ENCODE data around the gene PECR. TPM values are rescaled to one million over a fixed set of nuclear protein-coding genes. Genes with fewer than 3 reads are reported as not detected.

PECR gene
- 6.4 TPM for polyA plus RNA-seq (ENCODE audit: insufficient read length)

DNA sequence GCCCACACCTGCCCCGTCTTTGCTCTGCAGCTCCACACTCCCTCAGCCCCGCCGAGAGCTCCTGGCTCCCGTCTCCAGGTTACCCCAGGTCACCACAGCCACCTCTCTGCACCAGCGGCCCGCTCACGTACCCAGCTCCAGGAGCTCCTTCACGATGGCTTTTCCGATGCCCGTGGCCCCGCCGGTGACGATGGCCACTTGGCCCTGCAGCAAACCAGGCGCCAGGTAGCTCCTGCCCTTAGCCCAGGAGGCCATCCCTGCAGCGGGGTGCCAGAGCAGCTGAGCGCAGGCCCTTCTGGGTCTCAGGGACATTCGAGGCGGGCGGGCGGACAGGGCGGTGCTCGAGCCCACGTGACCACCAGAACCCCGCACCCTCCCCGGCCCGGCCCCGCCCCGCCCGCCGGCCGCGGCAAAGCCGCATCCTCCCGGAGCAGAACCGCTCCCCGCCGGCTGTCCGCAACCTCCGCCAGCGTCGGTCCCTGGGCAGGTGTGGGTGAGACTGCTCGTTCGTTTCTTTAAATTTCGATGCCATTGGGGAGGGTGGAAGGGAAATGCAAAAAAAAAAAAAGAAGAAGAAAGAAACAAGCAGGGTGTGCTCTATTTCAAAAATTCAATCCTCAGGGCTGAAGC lies at the start of gene PECR, which contains the start of gene TMEM169:
Gene PECR, minus strand, starts transcription at position 323 of the 630 bp plus-strand sequence. Its CDS starts 68 bp downstream, at position 255.
Gene TMEM169, plus strand, starts transcription at position 433 of the 630 bp plus-strand sequence. CDS start 14,045 bp downstream, outside the sequence.
- DNase-seq (ENCODE audit: low read depth), result no peak

DNA sequence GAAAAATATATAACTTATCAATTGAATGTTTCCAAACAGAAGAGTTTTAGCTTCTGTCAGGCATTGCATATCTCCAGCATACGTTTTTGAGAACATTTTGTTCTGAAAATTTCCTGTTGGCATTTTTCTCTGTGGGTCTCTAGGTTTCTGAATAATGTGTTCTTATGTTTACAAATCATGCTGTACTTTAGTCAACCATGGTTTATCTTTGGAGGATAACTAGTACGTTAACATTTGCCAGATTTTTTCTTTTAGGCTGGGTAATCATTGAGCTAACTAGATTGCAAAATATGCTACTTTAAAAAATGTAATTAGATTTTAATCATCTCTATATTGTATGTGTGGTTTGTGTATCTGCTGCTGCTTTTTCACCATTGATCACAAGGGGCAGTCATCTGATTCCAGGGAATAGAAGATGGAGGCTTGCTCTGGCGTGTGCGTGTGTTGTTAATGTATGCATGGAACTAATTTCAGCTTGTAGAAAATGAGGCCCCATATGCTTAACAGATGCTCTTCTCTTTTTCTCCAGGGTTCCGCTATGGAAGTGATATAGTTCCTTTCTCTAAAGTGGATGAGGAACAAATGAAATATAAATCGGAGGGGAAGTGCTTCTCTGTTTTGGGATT lies 48.9 kb upstream of the PECR start:
- DNase-seq (ENCODE audit: low read depth), result no peak

DNA sequence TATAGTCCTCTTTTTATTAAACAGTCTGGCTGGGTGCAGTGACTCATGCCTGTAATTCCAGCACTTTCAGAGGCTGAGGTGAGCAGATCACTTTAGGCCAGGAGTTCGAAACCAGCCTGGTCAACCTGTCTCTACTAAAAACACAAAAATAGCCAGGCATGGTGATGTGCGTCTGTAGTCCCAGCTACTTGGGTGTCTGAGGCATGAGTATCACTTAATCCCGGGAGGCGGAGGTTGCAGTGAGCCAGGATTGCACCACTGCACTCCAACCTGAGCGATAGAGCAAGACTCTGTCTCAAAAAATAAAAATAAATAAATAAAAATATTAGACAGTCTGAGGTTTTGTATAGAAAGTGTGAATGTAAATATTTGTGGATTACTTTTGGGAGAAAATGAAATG lies 45.3 kb upstream of the PECR start:
- no peak for DNase-seq (ENCODE audit: low read depth)

DNA sequence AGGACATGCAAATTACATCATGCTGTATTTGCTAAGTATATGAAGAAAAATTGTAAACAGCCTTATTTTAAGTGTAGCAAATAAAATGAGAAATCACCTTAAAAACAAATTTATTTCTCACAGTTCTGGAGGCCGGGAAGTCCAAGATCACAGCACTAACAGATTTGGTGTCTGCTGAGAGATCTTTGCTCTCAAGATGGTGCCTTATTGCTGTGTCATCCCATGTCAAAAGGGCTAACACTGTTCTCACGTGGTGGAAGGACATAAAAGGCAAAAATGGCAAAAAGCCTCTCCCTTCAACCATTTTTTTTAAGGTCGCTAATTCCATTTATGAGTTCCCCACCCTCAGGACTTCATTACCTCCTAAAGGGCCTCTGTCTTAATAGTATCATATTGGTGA lies 39.6 kb upstream of the PECR start:
- no peak for DNase-seq (ENCODE audit: low read depth)

DNA sequence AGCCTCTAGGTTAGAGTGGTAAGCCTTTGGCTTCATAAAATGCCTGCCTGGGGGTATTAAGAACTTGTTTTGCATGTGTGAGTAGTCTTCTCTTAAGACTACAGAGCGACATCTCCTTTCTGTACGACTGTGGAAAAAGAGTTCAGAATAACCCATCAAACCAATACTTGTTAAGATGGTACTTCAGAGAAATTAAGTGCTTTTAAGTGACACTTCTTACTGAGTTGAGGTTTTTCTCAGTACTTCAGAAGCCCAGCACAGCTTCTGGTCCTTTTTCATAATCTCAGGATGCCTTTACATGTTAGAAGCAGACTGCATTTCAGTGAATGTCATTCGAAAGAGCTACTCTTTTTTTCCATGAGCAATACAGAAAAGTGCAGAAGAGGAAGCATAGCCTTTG lies 38.4 kb upstream of the PECR start:
- no peak for DNase-seq (ENCODE audit: low read depth)

DNA sequence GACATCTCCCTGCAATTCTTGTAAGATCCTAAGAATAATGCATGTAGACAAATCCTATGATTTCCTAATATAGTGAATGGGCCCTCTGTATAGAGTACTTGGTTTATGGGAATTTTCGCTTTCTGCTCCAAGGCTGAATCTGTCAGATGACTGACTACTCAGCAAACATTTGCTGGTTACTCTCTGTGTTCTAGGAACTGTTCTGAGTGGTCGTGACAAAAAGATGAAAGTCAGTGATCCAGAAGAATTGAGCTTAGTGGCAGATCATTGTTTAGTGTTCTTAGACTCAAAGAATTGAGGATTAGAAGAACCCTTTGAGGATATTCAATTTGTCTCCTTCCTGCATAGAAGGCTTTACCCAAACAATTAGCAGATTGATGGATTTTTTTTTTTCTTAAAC lies 37.5 kb upstream of the PECR start:
- no peak for DNase-seq (ENCODE audit: low read depth)

DNA sequence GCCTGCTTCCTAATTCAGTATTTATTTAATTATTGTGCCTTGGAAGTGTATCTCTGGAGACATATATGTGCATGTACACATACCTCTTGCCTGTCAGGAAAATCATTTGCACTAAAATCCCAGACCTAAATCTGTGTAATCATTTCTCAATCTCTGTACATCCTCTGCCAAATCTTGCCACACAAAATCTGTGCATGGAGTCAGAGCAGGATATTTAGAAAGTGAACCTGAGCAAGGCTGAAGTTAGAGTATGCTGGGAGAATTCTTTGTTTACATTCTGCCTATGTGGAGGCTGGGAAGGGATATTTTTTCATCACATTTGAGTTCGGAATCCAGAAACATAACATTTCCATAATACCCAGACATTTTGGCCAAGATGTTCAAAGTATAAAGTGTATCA lies 36.9 kb upstream of the PECR start:
- no peak for DNase-seq (ENCODE audit: low read depth)

DNA sequence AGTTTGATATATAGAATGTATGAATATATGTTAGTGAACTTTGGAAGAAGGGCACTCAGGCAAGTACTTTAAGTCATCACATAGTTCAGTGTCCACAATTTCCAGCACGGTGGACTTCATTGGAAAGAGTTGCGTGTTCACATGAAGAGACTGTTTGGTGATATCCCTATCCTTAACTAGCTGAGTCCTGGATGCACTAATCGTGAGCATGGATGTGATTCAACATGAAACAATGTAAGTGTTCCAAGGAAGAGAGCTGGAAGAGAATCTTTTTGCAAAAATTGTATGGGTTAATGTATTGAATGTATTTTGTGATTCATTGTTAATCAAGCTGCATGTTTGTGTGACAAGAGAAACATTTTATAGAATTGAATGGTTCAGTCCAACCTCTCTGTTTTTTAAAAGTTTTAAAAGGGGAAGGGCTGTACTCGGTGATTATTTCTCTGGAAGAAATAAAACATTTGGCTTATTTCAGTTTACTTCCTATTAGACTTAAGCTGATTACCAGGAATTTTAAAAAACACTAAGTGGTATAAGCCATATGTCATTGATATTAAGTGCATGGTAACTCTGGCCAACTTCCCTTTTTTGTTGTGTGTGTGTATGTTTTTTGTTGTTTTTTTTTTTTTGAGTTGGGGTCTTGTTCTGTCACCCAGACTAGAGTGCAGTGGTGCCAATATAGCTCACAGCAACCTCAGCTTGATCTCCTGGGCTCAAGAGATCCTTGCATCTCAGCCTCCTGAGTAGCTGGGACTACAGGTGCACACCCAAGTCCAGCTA lies 36.1 kb upstream of the PECR start:
- no peak for DNase-seq (ENCODE audit: low read depth)

DNA sequence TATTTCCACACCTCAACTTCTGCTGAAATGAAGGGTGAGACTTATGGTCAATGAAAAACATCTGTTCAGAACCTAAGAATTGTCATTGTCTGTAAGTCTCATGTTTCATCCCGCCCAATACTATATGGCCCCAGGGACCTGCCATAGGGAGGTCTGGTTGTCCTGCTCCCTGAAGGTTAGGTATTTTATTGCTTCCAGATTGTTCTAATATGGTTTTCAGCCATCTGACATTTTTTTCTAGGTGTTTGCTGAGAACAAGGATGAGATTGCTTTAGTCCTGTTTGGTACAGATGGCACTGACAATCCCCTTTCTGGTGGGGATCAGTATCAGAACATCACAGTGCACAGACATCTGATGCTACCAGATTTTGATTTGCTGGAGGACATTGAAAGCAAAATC lies 34.8 kb upstream of the PECR start:
- DNase-seq (ENCODE audit: low read depth), result no peak

DNA sequence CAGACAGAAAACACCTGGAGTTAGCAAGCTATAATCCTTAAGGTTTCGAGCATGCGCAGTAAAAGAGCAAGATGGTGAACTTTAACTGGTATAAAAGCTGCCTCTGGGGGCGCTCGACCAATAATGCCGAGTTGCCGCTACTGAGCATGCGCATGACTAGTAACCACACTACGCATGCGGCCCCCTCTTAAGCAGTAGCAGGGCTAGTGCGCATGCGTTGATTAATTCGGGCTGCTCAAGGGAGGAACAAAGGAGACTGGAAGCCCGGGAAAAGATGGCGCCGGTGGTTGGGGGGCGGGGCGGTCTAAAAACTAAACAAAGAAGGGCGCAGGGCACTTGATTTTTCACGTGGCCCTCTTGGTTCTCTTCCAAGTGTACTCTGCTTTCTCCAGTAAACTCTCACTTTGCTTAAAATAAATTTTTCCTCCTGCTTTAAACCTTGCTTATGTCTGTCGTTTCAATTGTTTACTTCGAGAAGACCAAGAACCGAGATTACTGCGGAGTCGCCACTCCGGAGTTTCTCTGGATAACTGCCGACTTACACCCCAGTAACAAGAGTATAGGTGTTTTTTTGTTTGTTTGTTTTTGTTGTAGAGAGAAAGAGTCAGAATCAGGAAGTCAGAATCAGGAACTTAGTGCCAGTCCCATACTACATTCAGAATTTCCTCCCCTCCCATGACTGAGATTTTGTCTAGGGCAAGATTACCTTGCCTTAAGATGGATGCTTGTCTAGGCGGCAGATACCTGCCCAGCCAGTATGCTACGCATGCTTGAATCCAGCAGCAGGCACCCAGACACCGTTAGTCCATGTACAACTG lies 33.3 kb upstream of the PECR start:
- DNase-seq (ENCODE audit: low read depth), result peak; percentile 98

DNA sequence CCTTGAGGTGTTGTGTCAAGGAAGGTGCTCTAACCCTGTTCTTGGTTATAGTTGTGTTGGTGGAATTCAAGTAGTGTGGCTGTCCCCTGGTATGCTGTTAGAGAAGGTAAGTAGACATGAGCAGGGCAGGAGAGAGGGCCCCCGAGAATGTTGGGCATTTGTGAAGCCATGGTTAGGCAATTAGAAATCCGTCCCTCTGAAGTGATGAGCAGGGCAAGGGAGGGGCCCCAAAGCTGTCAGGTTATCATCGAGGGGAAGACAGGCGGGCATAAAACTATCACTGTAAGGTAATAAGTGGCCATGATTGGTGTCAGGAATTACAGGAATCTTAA lies 32.7 kb upstream of the PECR start:
- no peak for DNase-seq (ENCODE audit: low read depth)

DNA sequence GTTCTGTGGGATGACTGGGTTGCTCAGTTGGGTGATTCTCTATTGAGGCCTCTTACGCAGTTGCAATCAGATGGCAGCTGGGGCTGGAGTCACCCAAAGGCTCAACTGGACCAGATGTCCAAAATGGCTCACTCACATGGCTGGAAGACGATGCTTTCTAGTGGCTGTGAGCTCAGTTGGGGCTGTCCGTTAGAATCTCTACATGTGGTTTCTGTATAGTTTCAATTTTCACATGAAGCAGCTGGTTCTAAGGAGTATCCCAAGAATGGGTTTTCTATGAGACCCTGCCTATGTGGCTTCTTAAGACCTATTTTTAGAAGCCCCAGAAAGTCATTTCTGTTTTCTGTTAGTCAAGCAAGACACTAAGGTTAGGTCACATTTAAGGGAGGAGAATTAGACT lies 32.0 kb upstream of the PECR start:
- no peak for DNase-seq (ENCODE audit: low read depth)

DNA sequence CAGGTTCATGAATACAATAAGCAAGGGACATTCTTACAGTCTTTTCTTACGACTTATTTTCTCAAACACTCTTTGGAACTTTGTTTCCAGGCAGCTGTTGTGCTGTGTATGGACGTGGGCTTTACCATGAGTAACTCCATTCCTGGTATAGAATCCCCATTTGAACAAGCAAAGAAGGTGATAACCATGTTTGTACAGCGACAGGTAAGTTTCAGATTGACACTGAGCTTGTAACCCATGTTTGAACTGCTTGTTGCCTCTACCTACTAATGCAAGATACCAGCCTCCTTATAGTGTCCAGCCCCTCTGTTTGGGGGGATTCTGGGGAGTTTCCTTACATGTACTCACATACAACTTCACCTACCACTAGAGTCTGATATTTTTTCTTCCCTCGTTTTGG lies 31.3 kb upstream of the PECR start:
- DNase-seq (ENCODE audit: low read depth), result no peak

DNA sequence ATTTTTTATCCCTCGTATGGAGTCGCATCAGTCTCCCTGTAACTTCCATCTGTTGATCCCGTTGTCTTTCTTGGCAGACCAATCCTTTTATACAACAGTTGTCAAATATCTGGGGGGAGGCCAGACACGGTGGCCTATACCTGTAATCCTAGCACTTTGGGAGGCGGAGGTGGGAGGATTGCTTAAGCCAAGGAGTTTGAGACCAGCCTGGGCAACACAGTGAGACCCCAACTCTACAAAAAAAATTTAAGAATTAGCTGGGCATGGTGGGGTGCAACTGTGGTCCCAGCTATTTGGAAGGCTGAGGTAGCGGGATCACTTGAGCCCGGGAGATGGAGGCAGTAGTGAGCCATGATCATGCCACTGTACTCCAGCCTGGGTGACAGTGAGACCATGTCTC lies 29.5 kb upstream of the PECR start:
- DNase-seq (ENCODE audit: low read depth), result no peak

DNA sequence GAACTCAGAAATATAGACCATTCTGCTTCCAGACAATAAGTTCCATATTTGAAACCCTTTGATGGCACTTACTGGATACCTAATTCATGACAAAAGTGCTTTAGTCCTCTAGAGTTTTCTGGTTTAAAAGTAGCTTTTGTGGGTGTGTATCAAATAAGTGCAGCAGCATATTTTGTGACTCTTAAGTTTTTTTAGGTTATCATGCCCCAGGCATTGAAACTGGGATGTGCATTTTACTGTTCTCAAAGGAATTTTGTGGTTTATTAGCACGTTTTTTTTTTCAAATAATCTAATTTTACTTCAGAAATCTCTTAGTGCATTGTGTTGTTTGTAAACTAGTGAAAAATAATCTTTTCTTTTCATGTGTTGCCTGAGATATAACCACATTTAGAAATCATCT lies 29.0 kb upstream of the PECR start:
- no peak for DNase-seq (ENCODE audit: low read depth)

DNA sequence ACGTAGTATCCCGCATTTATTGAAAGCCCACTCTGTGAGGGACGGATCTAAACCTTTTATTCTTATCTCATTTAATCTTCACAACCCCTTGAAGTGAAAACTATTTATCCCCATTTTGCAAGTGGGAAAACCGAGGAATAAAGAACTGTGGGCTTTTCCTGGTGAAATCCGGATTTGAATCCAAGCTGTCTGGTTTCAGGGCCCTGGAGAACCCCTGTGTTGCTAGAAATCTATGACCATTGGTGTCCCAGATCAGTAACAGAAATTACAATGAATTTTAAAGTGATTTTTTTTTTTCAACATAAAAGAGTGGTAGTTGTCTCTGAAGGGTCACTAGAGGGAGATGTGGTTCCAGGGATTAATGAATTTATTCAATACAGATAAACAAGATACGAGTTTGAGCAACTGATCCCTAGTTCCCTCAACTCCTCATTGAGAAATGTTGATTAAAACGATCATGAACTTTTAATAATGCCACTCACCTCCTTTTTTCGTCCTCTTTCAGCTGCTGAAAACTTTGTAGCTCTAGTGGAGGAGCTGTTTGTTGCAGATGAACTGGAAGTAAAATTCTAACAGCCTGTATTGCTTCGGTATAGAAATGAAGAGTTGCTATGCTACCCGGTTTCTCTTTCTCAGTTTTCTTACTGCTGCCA lies 28.5 kb upstream of the PECR start:
- peak; percentile 17 for DNase-seq (ENCODE audit: low read depth)

DNA sequence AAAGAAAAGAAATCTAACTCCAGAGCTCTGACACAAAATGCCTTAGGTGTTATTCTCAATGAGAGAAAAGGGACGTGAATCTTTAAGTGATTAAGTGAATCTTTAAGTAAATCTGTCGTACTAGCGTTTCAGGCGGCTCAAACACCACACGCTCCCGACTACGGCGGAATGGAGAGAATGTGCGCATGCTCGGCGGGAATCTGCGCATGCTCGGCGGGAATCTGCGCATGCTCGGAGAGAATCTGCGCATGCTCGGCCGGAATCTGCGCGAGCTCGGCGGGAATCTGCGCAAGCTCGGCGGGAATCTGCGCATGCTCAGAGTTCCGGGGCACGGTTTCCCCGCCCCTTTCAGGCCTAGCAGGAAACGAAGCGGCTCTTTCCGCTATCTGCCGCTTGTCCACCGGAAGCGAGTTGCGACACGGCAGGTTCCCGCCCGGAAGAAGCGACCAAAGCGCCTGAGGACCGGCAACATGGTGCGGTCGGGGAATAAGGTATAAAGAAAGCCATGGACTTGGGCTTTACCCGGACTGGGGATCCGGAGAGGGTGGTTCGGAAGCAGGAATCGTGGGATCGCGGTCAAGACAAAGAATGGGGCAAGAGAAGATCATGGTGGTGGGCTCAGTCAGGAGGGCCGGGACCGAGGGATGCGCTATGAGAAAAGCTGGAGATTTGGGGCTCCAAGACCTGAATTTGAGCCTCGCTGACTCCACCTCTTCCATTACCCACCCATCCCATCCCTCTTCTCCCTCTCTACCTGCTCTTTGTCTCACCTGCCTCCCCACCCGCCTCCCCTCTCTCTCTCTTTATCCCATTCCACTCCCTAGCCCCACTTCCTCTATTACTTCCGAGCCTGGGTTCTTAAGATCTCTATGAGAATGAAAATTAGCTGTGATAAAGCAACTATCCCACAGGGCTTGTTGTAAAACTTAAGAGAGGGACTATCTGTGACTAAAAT lies 27.6 kb upstream of the PECR start, which contains the start of gene XRCC5:
Gene XRCC5, plus strand, starts transcription at position 382 of the 955 bp plus-strand sequence. Its CDS starts 89 bp downstream, at position 471.
- DNase-seq (ENCODE audit: low read depth), result peak; percentile 95

DNA sequence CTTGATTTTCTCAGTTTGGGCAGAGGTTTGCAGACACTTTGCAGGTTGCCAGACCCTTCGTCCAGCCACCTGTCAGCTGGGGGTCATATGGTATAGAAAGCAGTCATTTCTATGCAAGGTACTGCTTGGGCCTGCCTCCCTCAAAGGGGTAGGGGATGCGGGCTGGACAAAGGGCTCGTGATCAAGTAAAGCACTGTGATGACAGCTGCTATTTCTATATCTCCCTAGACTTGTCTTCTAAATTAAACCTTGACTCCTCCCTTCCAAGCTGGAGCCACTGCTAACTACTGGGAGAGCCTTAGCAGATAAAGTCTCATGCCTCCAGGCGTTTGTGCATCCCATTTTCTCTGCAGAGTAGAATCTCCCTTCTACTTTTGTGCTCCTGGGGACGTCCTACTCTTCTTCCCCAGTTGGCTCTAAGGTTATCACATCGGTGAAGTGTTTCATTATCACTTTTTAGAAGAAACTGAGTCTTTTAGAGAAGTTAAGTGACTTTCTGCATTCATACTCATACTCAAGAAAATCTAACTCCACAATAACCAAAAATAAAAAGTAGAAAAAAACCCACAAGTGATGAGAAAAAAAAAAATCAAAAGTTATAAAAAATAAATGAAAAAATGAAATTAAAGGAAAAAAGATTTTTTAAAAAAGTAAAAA lies 26.8 kb upstream of the PECR start:
- DNase-seq (ENCODE audit: low read depth), result no peak

DNA sequence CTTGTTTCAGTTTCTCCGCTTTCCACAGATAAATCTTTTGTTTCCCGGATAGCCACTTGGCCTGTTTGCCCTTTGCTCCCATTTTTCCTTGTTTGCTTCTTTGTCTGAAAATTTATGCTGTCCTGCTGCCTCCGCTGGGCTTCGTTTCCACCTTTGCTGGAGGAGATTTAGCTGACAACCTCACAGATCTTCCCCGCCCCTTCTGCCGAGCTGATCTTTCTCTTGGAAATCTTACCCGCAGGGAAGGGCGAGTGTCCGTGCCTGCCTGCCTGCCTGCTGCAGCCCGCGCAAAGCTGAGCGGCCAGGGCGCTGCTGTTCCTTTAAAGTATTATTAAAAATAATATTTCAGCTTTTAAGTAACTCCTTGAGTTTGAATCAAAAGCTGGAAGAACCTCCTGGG lies 26.2 kb upstream of the PECR start:
- no peak for DNase-seq (ENCODE audit: low read depth)

DNA sequence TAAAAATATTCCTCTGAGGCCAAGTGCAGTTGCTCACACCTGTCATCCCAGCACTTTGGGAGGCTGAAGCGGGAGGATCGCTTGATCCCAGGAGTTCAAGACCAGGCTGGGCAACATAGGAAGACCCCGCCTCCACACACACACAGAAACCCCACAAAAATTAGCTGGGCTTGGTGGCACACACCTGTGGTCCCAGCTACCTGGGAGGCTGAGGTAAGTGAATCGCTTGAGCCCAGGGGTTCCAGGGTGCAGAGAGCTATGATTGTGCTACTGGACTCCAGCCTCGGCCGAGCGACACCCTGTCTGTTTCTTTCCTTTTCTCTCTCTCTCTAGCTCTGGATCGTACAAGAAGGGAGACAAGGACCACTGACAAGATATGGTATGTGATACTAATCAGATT lies 25.7 kb upstream of the PECR start:
- DNase-seq (ENCODE audit: low read depth), result no peak
